ENCODE measurements around the gene SLC16A5.

DNA sequence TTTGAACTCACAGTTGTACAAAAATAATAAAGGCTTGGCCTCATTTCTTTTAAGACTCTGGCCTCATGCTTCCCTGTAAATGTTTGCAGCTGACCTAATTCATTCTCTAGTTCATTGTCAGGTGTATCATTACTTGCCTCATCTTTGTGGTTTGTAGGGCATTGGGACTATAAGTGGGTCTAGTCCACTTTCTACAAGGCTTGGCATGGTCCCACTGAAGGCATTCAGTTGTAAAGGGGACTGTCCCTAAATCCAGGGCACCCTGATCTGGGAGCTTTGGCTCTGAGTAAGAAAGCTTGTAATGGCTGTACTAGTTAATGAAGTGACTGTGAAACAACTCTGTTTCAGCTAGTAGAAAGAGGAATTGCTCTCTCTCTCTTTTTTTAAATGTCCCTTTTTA lies 38.0 kb upstream of the SLC16A5 start:
- TF ChIP-seq CTCF (IDR thresholded peaks at IDR 0.05; ENCODE audit: low read length) (no peak), EZH2 (IDR thresholded peaks at IDR 0.05; ENCODE audit: borderline replicate concordance, low read length) (no peak)
